HFF-Myc (cell line): ENCODE results near the gene CCND1.

Experiments
- DNase-seq: peaks from one replicate; pipeline ENCODE4 v3.0.0-alpha.2; 2011; ENCODE audit warnings: low read depth; ENCODE audit errors: extremely low read depth
- H3K4me3 ChIP-seq: replicated peaks from 2 replicates; pipeline ENCODE4 v1.5.1; 2011; ENCODE audit warnings: low read depth, mild to moderate bottlenecking, control low read depth, low read length
- CTCF ChIP-seq: IDR thresholded peaks from 2 replicates; pipeline ENCODE4 v1.5.1; 2012; ENCODE audit warnings: mild to moderate bottlenecking, low read depth, low read length, control low read depth; ENCODE audit errors: missing control alignments

The CCND1 gene

GRCh38 chr11:69609351-69609750 is 31.6 kb upstream of the CCND1 start:
- no peak for DNase-seq
- no peak for TF ChIP-seq CTCF

GRCh38 chr11:69611548-69612526 is 29.1 kb upstream of the CCND1 start:
- DNase-seq: no peak

More at GRCh38 chr11:69609351-69609750, 31.6 kb upstream of the CCND1 start:
- H3K4me3 ChIP-seq: no peak overlapping the region

GRCh38 chr11:69613594-69613993 is 27.4 kb upstream of the CCND1 start:
- DNase-seq: no peak
- TF ChIP-seq CTCF: no peak
- no peak overlapping the region for H3K4me3 ChIP-seq

More at GRCh38 chr11:69611548-69612526, 29.1 kb upstream of the CCND1 start:
- no peak for TF ChIP-seq CTCF
- H3K4me3 ChIP-seq: no peak overlapping the region

GRCh38 chr11:69614085-69614484 is 26.9 kb upstream of the CCND1 start:
- TF ChIP-seq CTCF: no peak
- DNase-seq: no peak
- no peak overlapping the region for H3K4me3 ChIP-seq

- no peak for TF ChIP-seq CTCF
- H3K4me3 ChIP-seq: no peak overlapping the region
- DNase-seq: no peak
Observed at GRCh38 chr11:69615545-69616278, 25.2 kb upstream of the CCND1 start.

GRCh38 chr11:69617220-69617619 is 23.7 kb upstream of the CCND1 start:
- DNase-seq: no peak
- H3K4me3 ChIP-seq: no peak overlapping the region
- TF ChIP-seq CTCF: no peak
